Activated CD8-positive, alpha-beta memory T cell treated with anti-CD3 and anti-CD28 coated beads for 24 hours (primary cell): ENCODE data around the gene ZFPL1.

Experiments used
- DNase-seq: peaks from one replicate; pipeline ENCODE4 v3.0.0-alpha.2; 2020

The ZFPL1 gene

DNA sequence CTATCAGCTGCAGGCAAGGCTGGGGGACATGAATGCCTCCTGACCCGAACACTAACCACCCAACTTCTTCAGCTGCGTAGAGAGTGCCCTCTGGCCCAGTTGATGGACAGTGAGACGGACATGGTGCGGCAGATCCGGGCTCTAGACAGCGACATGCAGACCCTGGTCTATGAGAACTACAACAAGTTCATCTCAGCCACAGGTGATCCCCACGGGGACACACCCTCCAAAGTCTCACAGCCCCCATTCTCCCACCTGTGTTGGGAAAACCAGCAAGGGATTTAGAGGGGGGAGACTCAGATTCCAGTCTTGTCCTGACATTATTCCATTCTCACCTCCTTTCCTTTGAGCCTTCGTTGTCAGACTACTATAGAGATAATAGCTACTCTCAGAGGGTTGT, 12.9 kb downstream of the ZFPL1 start:
- no peak for DNase-seq

DNA sequence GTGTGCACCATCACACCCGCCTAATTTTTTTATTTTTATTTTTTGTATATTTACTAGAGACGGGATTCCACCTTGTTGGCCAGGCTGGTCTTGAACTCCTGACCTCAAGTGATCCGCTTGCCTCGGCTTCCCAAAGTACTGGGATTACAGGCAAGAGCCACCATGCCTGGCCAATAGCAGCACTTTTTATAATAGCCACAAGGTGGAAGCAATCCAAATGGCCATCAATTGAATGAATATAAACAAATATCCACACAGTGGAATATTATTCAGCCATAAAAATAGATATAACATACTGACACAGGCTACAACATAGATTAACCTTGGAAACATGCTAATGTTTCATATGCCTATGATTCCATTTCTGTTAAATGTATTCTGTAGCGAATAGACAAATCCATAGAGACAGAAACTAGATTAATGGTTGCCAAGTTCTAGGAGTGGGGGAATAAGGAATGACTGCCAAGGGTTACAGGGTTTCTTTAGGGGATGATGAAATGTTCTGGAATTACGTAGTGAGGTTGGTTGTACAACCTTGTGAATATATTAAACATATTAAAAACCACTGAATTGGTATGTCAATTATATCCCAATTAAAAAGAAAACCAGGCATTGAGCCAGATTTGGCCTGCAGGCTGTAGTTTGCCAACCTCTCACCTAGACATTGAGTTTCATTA, 16.8 kb downstream of the ZFPL1 start:
- DNase-seq = no peak

- DNase-seq = no peak
Measured at GRCh38 chr11:65102142-65103095, 18.4 kb downstream of the ZFPL1 start.

GRCh38 chr11:65103476-65103875, 19.5 kb downstream of the ZFPL1 start:
- no peak for DNase-seq

DNA sequence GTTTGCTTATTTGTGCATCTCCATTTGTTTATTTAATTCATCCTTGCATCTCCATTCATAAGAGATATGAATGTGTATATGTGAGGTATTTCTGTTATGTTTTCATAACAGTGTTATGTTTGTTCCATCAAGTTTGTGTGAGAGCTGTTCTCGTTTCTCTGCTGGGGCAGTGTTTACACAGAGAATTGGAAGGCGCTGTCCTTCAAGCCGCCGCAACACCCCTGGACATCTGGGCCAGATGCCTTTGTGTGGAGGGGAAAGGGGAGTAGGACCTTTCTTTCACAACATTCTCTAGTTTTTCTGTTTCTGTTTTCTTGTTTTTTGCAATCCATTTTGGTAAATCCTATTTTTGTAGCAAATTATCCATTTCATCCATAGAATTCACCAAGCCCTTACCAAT, 20.6 kb downstream of the ZFPL1 start:
- DNase-seq = no peak

GRCh38 chr11:65107078-65107477, 23.1 kb downstream of the ZFPL1 start:
- no peak for DNase-seq

DNA sequence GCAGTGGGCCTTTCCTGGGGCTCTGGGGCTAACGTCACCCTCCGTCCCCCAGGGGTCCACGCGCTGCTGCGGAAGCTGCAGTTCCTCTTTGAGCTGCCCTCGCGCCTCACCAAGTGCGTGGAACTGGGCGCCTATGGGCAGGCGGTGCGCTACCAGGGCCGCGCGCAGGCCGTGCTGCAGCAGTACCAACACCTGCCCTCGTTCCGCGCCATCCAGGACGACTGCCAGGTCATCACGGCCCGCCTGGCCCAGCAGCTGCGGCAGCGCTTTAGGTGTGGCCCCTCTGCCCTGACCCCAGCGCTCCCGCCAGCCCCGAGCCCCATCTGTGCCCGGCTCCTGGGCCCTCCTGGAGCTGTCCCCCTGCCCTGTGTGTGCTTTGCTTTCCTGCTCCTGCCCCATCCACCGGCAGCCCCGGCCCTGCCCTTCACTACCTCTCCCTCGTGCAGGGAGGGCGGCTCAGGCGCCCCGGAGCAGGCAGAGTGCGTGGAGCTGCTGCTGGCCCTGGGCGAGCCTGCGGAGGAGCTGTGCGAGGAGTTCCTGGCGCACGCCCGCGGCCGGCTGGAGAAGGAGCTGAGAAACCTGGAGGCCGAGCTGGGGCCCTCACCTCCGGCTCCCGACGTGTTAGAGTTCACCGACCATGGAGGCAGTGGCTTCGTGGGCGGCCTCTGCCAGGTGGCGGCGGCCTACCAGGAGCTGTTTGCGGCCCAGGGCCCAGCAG, 23.9 kb downstream of the ZFPL1 start:
- no peak for DNase-seq

DNA sequence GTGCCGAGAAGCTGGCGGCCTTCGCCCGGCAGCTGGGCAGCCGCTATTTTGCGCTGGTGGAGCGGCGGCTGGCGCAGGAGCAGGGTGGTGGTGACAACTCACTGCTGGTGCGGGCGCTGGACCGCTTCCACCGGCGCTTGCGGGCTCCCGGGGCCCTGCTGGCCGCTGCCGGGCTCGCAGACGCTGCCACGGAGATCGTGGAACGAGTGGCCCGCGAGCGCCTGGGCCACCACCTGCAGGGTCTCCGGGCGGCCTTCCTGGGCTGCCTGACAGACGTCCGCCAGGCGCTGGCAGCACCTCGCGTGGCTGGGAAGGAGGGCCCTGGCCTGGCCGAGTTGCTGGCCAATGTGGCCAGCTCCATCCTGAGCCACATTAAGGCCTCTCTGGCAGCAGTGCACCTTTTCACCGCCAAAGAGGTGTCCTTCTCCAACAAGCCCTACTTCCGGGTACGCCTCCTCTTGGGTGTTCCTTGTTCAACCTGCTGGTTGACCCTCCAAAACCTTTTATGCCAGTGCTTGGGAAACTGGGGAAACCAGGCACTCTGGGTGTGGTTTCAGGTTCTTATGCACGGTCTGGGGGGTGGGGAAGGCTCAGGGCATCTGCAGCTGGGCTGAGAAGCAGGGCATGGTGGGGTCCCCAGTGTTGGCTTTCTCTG, 24.6 kb downstream of the ZFPL1 start:
- no peak for DNase-seq

- DNase-seq = no peak
Measured at GRCh38 chr11:65109231-65110198, 25.5 kb downstream of the ZFPL1 start.

DNA sequence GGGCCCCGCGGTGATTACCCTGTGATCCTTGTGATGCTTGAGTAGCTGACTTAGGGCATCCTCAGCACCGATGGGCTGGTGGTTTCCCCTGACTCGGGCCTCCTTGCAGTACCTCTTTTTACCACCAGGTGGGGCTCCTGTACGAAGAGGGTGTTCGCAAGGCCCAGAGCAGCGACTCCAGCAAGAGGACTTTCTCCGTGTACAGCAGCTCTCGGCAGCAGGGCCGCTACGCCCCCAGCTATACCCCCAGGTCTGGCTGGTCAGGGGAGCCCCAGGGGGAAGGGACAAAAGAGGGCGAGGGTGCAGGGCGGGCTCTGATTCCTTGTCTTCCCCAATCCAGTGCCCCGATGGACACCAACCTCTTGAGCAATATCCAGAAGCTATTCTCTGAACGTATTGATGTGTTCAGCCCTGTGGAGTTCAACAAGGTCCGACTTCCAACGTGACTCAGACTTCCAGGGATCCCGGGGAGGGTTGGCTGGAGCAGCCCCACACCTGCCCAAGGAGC, 26.4 kb downstream of the ZFPL1 start:
- DNase-seq = peak; percentile 100

GRCh38 chr11:65111159-65111743, 27.2 kb downstream of the ZFPL1 start:
- no peak for DNase-seq

- DNase-seq = peak; percentile 95
Measured at GRCh38 chr11:65111744-65112545, 27.9 kb downstream of the ZFPL1 start, which contains the start of gene TM7SF2. Gene TM7SF2, plus strand, starts transcription at chr11:65111872. Its CDS starts 144 bp downstream, at chr11:65112016.

- DNase-seq = peak; percentile 89
Measured at GRCh38 chr11:65112546-65113360, 28.7 kb downstream of the ZFPL1 start.

DNA sequence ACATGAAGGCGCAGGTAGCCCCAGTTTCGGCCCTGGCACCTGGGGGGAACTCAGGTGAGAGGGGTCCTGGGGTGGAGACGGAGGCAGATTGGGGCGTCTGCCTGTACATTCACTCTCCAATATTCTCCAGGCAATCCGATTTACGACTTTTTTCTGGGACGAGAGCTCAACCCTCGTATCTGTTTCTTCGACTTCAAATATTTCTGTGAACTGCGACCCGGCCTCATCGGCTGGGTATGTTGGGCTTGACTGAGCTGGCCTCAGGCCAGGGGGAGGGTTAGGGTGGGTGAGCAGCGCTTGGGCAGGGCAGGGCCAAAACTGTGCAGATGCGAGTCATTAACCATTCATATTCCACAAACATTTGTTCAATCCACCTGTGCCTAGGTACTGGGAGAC, 29.3 kb downstream of the ZFPL1 start:
- no peak for DNase-seq

DNA sequence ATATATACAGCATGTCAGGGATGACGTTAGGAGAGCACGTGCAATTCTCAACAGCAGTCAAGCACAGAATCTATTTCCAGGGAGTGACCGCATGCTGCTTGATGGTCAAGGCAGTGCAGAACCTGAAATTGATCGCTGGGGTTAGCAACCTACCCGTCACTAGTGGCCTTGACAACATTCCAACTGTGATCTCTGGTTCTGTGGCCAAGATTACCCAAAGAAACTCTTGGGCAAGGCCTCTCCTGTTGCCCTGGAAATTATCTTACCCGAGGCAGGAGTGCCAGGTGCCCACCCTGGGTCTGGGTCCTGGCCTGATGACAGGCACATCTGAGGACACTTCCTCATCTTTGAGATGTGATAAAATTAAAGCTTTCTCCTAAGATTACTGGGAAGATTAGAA, 29.8 kb downstream of the ZFPL1 start:
- no peak for DNase-seq

DNA sequence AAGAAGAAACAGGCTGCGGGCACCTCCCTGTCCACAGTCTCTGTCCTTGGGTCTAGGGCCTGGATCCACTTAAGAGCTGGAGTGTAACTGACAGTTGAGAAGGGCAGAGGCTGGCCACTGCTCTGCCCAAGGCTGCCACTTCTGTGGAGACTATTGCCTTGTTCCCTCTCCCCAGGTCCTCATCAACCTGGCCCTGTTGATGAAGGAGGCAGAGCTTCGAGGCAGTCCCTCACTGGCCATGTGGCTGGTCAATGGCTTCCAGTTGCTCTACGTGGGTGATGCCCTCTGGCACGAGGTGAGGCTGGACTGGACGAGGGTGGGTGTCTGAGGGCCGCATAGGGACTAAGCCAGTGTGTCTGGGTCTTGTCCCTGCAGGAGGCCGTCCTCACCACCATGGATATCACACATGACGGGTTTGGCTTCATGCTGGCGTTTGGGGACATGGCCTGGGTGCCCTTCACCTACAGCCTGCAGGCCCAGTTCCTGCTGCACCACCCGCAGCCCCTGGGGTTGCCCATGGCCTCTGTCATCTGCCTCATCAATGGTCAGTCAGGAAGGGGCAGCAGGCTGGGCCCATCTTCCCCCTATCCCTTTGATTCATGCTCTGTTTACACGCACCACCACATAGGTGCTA, 30.6 kb downstream of the ZFPL1 start:
- DNase-seq = no peak

- no peak for DNase-seq
Measured at GRCh38 chr11:65115361-65116082, 31.5 kb downstream of the ZFPL1 start.
